Peyer's patch (tissue), 4 donors: ENCODE results near the gene PZP.

Source experiments
- POLR2A ChIP-seq, 2 donors: fragments of 450-650 bp; IDR thresholded peaks; one replicate each; pipeline ENCODE4 v1.5.1; 2017; ENCODE audit warnings: antibody characterized with exemption in 2 of 2, mild to moderate bottlenecking in 2 of 2, moderate library complexity in 2 of 2
- TF ChIP-seq, protein P1 (sequence below), 6 experiments: fragments of 450-650 bp in 4 of 6; fragments of 200-600 bp in 2 of 6; sonication (generic) in 1 of 6; IDR thresholded peaks; one replicate each; pipeline ENCODE4 v1.5.1; 2017 to 2019; ENCODE audit warnings: antibody characterized with exemption in 6 of 6, mild to moderate bottlenecking in 3 of 6, moderate library complexity in 1 of 6

DNA sequence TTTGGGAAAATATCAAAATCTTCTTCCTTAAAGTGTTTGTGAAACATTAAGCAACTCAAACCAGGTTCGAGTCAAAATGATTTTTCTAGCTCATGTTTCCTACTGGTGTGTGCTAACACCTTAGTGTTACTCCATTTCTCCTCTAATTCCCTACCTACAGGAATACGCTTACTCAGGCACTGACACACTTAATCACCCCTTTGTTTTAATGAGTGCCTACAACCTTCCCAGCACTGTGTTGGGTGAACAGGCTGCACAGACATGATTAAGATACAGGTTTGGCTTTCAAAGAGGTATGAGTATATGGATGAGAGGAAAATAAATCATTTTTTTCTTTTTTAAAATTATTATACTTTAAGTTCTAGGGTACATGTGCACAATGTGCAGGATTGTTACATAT, 15.6 kb upstream of the PZP start:
- TF ChIP-seq, protein P1, sequence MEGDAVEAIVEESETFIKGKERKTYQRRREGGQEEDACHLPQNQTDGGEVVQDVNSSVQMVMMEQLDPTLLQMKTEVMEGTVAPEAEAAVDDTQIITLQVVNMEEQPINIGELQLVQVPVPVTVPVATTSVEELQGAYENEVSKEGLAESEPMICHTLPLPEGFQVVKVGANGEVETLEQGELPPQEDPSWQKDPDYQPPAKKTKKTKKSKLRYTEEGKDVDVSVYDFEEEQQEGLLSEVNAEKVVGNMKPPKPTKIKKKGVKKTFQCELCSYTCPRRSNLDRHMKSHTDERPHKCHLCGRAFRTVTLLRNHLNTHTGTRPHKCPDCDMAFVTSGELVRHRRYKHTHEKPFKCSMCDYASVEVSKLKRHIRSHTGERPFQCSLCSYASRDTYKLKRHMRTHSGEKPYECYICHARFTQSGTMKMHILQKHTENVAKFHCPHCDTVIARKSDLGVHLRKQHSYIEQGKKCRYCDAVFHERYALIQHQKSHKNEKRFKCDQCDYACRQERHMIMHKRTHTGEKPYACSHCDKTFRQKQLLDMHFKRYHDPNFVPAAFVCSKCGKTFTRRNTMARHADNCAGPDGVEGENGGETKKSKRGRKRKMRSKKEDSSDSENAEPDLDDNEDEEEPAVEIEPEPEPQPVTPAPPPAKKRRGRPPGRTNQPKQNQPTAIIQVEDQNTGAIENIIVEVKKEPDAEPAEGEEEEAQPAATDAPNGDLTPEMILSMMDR (IDR thresholded peaks at IDR 0.05): no peak
- no peak for TF ChIP-seq POLR2A (IDR thresholded peaks at IDR 0.05)
